NOMO-1 (cell line): ENCODE measurements around the gene FAM20B.

Source experiments
- DNase-seq, 2 experiments: peaks; one replicate each; lab custom pipeline; 2025; ENCODE audit not compliant: unreplicated experiment in 2 of 2; lab: John Stamatoyannopoulos, UW

FAM20B gene

DNA sequence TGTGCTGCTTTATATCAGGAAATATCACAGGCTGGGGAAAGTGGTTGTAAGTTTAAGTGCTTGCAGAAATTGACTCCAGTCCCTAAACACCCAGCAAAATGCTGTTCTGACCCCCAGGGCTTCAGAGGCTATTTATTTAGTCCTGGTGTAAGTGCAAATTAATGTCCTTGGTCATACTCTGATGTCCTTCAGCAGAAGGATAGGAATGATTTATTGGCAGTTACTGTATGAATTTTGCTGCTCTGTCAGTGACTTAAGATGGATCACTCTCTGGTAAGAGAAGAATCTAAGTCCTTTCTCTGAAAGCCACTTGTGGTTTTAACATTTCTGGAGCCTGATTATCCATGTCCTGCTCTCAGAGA is 21.9 kb downstream of the FAM20B start:
- no peak for DNase-seq

DNA sequence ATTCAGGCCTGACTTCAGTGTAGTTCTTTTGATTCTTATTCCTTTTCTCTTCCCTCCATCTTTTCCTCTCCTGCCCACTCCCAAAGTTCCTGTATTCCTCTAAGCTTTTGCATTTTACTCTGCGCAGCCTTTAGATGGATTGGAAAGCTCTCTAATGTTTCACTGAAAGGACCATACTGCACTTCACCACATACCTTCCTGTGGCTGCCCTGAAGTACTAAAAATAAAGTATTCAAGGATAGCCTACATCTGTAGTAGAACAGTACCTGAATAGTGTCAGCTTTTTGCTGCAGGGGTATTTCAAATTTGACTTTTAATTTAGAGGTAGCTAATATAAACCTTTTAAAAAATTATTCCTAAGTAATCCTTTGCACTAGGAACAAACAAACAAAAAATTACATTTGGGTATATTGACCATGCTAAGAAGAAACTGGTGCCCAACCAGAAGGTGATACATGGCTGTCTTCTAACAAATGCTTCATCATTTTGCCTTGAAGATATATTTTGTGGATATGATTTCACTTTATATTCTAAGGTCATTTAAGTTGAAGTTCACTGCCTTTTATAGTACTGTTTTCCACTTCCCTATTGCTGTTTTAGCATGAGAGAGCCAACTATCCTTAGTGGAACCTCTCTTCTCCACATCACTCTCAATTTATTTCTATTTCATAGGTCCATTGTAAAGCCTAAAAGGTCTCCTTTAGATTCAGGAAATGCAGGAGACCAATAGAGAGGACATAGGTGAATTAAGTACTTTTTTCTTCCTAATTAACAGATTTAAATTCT is 22.8 kb downstream of the FAM20B start:
- no peak for DNase-seq

DNA sequence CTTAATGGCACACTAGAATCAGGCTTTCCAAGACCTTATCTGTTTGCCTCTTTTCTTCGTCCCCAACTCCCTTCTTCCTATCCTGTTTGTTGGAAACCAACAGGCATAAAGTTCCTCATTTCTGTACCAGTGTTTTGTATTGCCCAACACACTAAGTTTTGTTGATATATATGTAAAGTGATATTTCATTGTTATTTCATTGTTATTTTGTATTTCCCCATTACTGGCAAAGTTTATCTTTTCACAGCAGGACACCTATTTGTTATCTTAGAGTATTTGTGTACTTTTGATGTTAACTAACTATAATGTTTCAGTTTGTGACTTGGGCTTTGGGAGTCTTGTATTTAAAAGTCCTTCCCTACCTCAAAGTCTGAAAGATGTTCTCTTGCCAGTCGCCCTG is 27.1 kb downstream of the FAM20B start:
- peak in 1 of 2 experiments; percentile 8 for DNase-seq

DNA sequence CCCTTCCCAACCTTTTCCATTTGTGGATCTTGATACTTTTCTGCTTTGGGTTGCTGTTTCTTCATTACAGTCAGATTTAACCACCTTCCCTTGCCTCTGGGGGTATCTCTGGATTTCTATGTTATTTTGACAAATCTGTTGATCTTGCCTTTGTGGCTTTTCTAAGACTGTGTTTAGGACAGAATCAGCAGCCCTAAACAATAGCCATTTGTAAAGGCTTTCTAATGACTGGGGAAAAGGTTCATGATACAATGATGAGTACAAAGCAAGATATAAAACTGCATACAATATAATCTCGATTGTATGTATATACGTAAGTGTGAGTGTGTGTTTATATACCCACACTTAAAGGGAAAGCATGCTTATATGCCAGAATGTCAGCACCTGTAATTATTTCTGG is 27.8 kb downstream of the FAM20B start:
- DNase-seq, result no peak

DNA sequence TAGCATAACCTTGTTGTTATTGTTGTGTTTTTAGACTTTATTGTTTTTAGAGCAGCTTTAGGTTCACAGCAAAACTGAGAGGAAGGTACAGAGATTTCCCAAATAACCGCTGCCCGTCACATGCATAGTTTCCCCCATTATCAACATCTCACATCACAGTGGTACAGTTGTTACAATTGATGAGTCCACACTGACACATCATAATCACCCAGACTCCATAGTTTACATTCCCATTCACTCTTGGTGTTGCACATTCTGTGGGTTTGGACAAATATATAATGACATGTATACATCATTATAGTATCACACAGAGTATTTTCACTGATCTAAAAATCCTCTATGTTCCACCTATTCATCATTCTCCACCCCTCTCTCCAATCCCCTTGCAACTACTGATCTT is 30.2 kb downstream of the FAM20B start:
- DNase-seq, result no peak

DNA sequence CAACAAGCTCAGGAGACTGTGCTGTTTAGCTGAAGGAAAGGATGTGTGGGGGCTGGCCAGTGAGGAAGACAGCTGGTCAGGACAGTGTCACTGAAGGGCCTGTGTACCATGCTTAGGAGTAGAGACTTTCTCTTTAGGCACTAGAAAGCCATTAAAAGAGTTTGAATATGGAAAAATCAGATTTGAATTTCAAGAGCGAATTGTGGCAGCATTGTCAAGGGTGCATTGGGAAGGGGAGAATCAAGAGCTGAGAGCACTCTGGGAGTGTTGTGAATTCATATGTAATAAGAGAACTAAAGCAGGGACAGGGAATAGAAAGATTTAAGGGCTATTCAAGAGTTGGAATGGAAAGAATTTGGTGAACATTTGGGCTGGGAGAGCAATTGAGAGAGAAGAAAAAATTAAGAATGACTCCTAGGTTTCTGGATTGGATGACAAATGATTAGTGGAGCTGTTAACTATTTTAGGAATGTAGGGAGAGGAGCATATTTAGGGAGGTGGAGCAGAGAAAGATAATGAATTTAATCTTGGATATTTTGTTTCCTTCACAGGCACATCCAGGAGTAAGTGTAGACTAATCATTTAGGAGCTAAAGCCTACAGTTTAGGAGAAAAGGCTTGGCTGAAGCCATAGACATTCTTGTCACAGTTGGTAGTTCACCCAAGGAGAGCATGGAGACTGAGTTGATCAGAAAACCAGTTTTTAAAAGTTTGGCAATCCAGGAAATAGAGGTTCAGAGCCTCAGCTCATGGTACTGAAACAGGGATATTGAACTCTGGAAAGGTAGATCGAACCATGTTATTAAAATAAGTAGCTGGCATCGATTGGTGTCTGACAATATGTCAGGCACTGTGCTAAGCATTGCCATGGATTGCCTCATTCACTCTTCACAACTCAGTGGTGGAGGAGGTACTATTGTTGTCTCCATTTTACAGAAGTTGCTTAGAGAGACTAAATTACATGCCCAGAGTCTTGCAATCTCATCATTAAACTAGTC is 33.1 kb downstream of the FAM20B start:
- peak in 1 of 2 experiments; percentile 18 for DNase-seq

DNA sequence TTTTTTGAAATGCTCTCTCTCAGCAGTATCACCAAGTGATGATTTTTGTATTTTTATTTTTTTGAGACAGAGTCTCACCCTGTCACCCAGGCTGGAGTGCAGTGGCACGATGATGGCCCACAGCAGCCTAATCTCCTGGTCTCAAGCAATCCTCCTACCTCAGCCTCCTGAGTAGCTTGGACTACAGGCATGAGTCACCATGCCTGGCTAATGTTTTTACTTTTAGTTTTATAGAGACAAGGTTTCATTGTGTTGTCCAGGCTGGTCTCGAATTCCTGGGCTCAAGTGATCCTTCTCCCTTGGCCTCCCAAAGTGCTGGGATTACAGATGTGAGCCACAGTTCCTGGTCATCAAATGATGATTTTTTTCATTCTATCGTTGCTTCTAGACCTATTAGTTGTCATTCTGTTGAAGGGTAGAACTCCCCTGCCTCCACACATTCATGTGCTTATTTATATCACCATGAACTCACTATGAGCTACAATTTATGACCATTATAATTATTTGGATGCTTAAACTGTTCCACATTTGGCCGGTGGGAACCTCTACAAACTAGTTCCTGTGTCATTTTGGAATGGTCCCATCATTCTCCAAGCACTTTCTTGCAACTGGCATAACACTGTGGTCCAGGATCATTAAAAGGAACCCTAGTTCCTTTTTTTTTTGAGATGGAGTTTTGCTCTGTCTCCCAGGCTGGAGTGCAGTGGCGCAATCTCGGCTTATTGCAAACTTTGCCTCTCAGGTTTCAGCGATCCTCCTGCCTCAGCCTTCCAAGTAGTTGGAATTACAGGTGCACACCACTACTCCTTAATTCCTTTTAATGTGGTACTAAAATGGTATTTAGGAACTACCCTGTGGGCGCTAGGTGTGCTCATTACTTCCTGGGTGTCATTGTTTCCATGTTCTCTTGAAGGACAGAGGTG is 35.9 kb downstream of the FAM20B start:
- no peak for DNase-seq

DNA sequence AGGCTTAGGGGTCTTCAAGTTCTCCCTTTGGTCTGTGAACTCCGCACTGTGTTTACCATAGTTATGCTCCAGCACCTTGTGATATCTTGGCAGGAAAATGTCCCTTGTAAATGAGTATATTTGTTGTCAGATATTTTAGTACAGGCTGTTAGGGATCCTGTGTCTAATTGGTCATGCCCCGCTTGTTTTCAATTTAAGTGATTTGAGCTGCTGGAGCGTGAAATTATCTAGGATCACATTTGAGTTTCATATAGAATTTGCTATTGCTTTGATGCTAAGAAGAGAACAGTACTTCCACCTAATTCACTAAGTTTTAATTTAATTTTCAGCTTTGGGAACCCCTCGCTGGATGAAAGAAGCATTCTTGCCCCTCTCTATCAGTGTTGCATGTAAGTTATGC is 40.8 kb downstream of the FAM20B start:
- DNase-seq, result no peak

DNA sequence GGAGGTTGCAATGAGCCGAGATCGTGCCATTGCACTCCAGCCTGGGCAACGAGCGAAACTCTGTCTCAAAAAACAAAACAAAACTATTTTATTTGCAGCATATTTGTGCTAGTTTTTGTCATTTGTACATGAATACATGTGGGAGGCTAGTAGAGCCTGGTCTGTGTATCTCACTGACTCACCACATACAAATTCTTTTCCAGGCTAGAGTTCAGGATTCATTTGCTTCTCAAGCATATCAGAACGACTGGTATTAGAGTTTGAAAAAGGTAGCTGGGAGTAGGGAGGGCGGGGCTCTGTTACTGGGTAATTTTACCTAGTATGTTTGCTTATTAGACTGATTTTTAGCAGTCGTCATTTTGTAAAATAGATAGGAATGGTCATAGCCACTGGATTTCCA is 51.7 kb downstream of the FAM20B start:
- DNase-seq, result no peak

DNA sequence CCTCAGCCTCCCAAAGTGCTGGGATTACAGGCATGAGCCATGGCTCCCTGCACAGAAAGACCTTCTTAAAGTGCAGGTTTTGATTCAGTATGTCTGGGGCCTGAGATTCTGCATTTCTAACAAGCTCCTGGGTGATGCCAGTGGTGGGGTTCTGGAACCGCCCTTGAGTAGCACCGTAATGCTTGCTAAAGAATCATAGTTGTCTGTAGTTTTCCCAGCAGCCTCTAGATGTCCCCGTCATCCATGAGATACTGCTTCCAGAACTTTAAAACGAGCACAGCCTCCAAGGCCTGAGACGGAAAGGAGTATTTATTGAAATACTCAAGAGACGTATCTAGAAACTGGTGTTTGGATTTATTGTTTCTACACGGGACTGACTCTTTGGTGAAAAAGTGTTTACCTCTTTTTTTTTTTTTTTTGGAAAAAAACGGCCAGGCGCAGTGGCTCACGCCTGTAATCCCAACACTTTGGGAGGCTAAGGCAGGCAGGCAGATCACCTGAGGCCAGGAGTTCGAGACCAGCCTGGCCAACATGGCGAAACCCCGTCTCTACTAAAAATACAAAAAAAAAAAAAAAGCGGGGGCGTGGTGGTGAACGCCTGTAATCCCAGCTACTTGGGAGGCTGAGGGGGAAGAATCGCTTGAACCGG is 53.5 kb downstream of the FAM20B start:
- peak; percentile 44 to 83 for DNase-seq

DNA sequence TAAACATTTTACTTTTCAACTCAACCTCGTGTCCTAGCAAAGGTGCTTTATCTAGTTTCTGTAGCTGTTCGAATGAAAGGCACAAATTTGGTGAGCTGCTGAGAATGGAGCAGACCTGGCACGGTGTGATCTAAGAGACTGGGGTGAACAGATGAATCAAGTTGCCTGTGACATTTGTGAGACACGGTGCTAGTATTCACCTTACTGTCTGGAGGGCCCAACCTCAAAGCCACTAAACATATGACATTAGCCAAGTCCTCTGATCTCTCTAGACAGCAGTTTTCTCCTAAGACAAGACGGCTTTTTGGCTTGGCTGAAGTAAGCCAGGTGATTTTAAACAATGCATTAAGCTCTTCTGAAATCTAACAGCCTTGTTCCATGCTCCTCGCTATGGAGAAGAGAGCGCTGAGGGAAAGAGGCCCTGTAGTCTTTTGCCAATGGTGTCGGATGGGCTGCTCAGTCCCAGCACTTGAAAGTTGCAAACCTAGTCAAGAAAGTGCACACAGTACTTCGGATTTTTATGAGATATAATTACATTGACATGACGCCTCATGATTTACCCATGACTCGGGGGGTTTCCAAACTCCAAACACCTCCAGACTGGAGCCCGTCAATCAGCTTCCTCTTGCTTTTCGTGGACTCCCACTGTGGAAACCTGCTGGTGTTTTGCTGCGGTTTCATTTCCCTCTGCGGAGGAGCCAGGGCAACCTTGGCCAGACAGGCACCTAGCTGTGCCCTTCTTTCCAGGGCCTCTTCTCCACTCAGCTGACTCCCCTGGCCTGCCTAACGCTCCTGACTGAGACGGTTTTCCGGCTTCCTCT is 55.4 kb downstream of the FAM20B start:
- DNase-seq, result peak; percentile 73 to 74

DNA sequence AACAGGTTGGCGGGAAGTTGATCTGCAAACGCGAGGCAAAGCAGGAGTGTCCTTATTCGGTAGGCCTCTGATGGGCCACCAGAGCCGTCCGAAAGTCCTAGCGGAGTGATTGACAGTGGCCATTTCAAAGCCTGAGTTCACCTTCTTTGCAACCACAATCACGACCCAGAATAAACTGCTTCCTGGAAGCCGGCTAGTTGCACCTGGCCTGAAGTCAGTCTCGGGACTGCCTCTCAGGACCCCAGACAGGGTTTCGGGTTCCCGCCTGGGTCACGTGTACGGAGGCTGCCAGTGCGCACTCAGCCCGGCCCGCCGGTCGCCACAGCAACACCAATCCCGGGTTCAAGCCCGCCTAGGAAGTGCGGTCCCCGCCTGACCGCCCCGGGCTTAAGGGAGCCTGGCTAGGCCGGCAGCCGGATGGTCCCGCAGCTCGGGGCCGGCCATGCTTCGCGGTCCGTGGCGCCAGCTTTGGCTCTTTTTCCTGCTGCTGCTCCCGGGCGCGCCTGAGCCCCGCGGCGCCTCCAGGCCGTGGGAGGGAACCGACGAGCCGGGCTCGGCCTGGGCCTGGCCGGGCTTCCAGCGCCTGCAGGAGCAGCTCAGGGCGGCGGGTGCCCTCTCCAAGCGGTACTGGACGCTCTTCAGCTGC is 56.1 kb downstream of the FAM20B start, which contains the start of gene TOR3A:
Gene TOR3A (plus strand): TSS at position 384 of the 646 bp plus-strand sequence. CDS start 59 bp downstream, at position 443.
- peak; percentile 74 to 84 for DNase-seq

DNA sequence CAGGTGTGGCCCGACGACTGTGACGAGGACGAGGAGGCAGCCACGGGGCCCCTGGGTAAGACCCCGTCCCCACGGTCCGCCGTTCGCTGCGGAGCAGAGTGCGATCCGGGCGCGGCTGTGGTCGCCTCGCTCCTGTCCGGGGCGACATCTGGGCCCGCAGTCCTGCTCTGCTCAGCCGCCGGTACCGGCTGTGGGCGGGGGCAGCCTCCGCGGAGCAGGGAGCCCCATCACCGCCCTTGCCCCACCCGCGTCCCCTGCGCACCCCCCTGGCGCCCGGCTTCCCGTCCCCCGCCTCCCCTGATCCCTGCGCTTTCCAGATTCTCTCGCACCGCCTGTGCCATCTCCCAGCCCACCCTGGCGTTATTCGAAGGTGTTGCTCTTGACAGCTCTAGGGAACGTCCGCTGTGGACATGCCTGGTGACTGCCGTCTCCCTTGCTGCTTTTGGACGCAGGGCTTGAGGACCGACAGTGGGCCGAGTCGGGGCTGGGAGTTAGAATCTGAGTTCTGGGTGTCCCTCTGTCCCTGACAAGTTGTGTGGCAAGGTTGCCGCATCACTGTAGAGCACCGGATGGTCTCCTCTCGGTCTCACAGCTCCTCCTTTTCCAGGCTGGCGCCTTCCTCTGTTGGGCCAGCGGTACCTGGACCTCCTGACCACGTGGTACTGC is 56.8 kb downstream of the FAM20B start:
- peak in 1 of 2 experiments; percentile 24 for DNase-seq

DNA sequence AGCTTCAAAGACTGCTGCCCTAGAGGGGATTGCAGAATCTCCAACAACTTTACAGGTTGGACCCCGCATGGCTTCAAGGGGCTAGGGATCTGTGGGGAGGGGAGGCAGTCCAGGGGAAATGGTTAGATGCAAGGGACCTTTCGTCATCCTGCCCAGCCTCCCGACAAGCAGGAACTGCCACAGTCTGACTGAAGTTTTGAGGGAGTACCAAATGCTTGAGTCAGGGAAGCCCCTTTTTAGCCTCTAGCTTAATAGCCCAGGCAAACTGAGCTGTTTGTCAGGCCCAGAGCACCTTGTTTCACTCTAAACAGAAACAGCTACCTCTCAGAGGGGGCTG is 57.3 kb downstream of the FAM20B start:
- peak; percentile 43 for DNase-seq

DNA sequence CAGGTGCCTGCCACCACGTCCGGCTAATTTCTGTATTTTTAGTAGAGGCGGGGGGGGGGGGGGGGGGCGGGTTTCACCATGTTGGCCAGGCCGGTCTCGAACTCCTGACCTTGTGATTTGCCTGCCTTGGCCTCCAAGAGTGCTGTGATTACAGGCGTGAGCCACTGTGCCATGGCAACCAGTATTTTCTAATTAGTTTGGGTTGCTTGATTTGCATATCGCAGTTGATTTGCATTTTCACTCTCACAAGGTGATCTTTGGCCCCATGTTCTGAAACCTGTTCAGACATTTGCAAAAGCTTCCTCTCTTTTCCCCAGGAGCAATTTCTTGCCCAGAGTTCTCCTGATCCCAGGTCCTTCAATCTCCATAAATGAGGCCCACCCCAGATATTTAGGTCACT is 57.8 kb downstream of the FAM20B start:
- DNase-seq, result no peak

DNA sequence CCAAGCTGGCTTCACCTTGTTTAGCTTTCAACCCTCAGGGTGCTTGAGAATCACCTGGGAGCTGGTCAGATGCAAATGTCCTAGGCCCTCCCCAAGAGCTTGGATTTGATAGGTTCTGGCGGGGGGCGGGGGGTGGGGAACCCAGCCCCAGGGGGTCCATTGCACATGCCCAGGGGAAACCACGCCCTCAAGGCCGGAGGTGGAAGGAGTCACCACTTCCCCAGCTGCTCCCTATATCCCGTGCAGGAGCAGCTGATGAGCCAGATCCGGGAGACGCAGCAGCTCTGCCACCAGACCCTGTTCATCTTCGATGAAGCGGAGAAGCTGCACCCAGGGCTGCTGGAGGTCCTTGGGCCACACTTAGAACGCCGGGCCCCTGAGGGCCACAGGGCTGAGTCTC is 62.0 kb downstream of the FAM20B start:
- no peak for DNase-seq

DNA sequence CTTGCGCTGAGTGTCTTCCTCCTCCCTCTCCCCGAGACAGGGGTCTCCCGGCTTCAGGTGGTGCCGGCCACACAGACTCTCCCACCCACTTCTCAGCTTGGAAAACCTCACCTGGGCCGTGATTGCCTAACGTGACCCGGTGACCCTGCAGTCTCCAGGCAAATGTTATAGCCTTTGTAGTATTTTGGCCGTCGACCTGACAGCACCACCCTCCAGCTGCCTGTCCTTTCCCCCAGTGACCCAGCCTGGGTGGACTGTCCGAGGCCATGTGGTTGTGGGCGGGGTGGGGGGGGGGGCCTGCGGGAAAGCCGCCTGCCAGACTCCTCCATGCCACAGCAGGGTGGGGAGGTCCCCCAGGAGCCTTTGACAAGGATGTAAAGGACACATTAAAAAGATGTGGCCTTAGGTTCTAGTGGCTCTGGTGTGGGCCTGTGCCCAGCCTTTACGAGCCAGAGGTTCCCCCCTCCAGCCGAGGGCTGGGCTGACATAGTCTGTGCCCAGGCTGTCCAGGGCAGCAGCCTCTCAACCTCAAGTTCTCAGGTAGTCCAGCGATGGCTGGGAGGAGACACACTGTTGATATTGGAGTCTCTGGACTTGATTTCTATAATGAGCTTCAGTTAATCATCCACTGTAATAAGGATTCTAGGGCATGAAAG is 64.3 kb downstream of the FAM20B start:
- DNase-seq, result no peak

DNA sequence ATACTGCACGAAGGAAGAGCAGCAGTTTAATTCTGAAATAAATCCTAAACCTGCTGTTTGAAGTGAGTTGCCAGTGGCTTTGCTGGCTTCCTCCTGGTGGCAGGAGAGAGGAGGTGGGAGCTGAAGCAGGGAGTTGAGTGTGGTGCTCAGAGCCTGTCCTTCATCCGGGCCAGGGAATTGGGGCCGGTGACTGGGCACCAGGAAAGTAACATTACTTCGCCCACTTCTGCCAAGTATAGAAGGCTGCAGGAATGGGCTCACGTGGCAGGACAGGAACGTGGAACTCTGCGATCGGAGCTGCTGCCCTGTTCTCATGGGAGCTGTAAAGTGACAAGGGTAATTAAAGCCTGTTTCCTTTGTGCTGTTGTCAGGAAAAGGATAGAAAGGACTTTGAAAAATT is 64.8 kb downstream of the FAM20B start:
- no peak for DNase-seq
